Endothelial cell of umbilical vein (primary cell): ENCODE data around the gene RNF148. TPM values are rescaled to one million over a fixed set of nuclear protein-coding genes. Genes with fewer than 3 reads are reported as not detected.

Source experiments
- BruUV-seq: library from RNA; stranded (reverse); fragments of 400-500 nt; replicated peaks from 2 replicates; lab custom pipeline; 2021; lab: Mats Ljungman, UMichigan
- CTCF ChIA-PET: fragments of 300-600, 350-600 bp; sonication (Branson Sonifier 250); formaldehyde crosslinking; loops from one replicate; lab custom pipeline; 2021; ENCODE audit warnings: antibody characterized with exemption, inconsistent platforms; lab: Charles Lee
- POLR2A ChIA-PET: fragments of 300-600, 350-600 bp; sonication (Branson Sonifier 250); formaldehyde crosslinking; loops from one replicate; lab custom pipeline; 2021; ENCODE audit warnings: antibody characterized with exemption, inconsistent platforms; lab: Charles Lee
- DNase-seq: peaks from one replicate; pipeline ENCODE4 v3.0.0-alpha.2; 2011; ENCODE audit warnings: low read depth, low spot score
- FAIRE-seq: peaks from 2 replicates; lab custom pipeline; 2011; peaks lifted over from hg19 to GRCh38; lab: Jason Lieb, UNC
- H2AFZ ChIP-seq: 2 replicates; pipeline ENCODE4 v1.6.0; 2012; ENCODE audit warnings: low read depth, low read length, control low read depth, inconsistent platforms
- H3K27ac ChIP-seq: 2 replicates; pipeline ENCODE4 v1.5.1; 2011; ENCODE audit warnings: low read depth, mild to moderate bottlenecking, control low read depth, low read length, moderate library complexity; ENCODE audit not compliant: insufficient read depth
- H3K27me3 ChIP-seq, 2 experiments: 2 replicates each; pipeline versions ENCODE4 v1.6.0 to v1.6.1; 2011; ENCODE audit warnings: low read length in 2 of 2, mixed read lengths in 1 of 2; ENCODE audit not compliant: control insufficient read depth in 2 of 2, insufficient read depth in 2 of 2
- H3K36me3 ChIP-seq, 2 experiments: 2 replicates in 1 of 2; 3 replicates in 1 of 2; pipeline ENCODE4 v1.5.1; 2011; ENCODE audit warnings: low read length in 2 of 2, mild to moderate bottlenecking in 1 of 2, moderate library complexity in 1 of 2; ENCODE audit not compliant: control insufficient read depth in 2 of 2, insufficient read depth in 2 of 2; ENCODE audit errors: extremely low read depth in 1 of 2
- H3K4me1 ChIP-seq: 3 replicates; pipeline ENCODE4 v1.5.1; 2011; ENCODE audit warnings: mild to moderate bottlenecking, low read length; ENCODE audit not compliant: control insufficient read depth, insufficient read depth; ENCODE audit errors: extremely low read depth
- H3K4me2 ChIP-seq: 2 replicates; pipeline ENCODE4 v1.6.1; 2011; ENCODE audit warnings: low read length, control low read depth, mixed read lengths; ENCODE audit not compliant: insufficient read depth
- H3K4me3 ChIP-seq, 3 experiments: fragments of 200-600 bp in 1 of 3; sonication (generic), shearing (Covaris generic) in 1 of 3; replicated peaks in 1 of 3; 2 replicates each; pipeline ENCODE4 v1.5.1; 2011 to 2016; ENCODE audit warnings: control low read depth in 3 of 3, low read length in 3 of 3, mild to moderate bottlenecking in 2 of 3, inconsistent platforms in 1 of 3, low read depth in 1 of 3, moderate library complexity in 1 of 3; ENCODE audit not compliant: insufficient read depth in 1 of 3
- H3K79me2 ChIP-seq: 2 replicates; pipeline ENCODE4 v1.6.0; 2012; ENCODE audit warnings: low read length, inconsistent platforms; ENCODE audit not compliant: control insufficient read depth, insufficient read depth
- H3K9ac ChIP-seq: replicated peaks from 2 replicates; pipeline ENCODE3; 2011; ENCODE audit warnings: low read length, control low read depth; ENCODE audit not compliant: insufficient read depth; ENCODE audit errors: extremely low read depth
- H3K9me1 ChIP-seq: replicated peaks from 3 replicates; pipeline ENCODE4 v1.6.0; 2011; ENCODE audit warnings: mild to moderate bottlenecking, low read length; ENCODE audit not compliant: control insufficient read depth, insufficient read depth; ENCODE audit errors: extremely low read depth
- H3K9me3 ChIP-seq: replicated peaks from 2 replicates; pipeline ENCODE4 v1.5.1; 2012; ENCODE audit warnings: low read length, inconsistent platforms; ENCODE audit not compliant: control insufficient read depth, insufficient read depth
- H4K20me1 ChIP-seq: replicated peaks from 2 replicates; pipeline ENCODE3; 2011; ENCODE audit warnings: mild to moderate bottlenecking, low read length; ENCODE audit not compliant: control insufficient read depth, insufficient read depth; ENCODE audit errors: extremely low read depth
- FOS ChIP-seq: IDR thresholded peaks from 2 replicates; pipeline ENCODE4 v1.6.1; 2011; ENCODE audit warnings: mild to moderate bottlenecking, low read length, moderate library complexity, borderline replicate concordance; ENCODE audit not compliant: insufficient read depth
- GATA2 ChIP-seq: IDR thresholded peaks from 2 replicates; pipeline ENCODE4 v1.7.0; 2011; ENCODE audit warnings: low read depth, mild to moderate bottlenecking, moderate library complexity, mixed read lengths, low read length; ENCODE audit not compliant: insufficient read length, insufficient read depth
- JUN ChIP-seq: IDR thresholded peaks from 2 replicates; pipeline ENCODE4 v1.6.1; 2011; ENCODE audit warnings: borderline replicate concordance, low read depth; ENCODE audit not compliant: insufficient read length, insufficient read depth
- MYC ChIP-seq: IDR thresholded peaks from one replicate; pipeline ENCODE4 v1.6.1; 2011; ENCODE audit warnings: mild to moderate bottlenecking, low read depth, low read length
- dilution Hi-C: fragments of 300-500 bp; cut with MboI; formaldehyde crosslinking; loops from one replicate; pipeline ENCODE4 v1.15.0; 2019; ENCODE audit warnings: low sequenced_read_pairs; ENCODE audit not compliant: extremely low pct_ligation_motif_present
- intact Hi-C: fragments of 100-400 bp; cut with micrococcal nuclease; formaldehyde crosslinking; loops from one replicate; pipeline ENCODE4 v1.10.0; 2022
- polyA plus RNA-seq, 4 experiments: library from polyadenylated mRNA; depleted of rRNA in 3 of 4; stranded (reverse) in 3 of 4; unstranded in 1 of 4; fragments of >200 nt; gene quantifications; 2 replicates each; pipeline versions ENCODE4 v1.2.1 to v1.2.3, GENCODE V29; 2011 to 2012; ENCODE audit warnings: missing spikeins in 1 of 4
- small RNA-seq: library from RNA; depleted of rRNA; stranded (forward); fragments of <200 nt; gene quantifications from one replicate; pipeline ENCODE3, GENCODE V24; 2012; ENCODE audit warnings: low replicate concordance, low read depth; ENCODE audit not compliant: insufficient read depth, insufficient read length
- total RNA-seq: library from RNA; stranded (reverse); gene quantifications from 2 replicates; pipeline ENCODE4 v1.2.3, GENCODE V29; 2021

Gene RNF148
- total and polyA plus RNA-seq, 2 donors (not counting 3 experiments of a cell fraction or from before 2014, with no cell fraction given) = 0.12 to 0.95 TPM

DNA sequence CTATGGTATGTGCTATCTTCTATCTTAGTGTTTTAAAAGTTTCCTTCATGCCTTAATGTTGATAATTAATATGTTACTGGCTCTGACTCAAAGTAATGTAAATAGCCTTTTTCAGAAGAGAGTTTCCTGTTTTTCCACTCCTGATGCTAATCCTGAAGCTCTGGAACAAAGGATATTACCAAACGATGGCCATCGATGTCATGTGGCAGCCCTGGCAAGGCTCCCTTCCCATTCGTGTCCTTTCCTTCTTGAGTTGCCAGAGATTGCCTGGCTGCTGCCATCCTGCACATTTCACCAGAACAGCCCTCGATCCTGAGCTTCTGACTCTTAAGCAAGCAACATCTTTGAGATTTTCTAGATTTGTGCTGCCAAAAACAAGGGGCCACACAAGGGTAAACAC is 49.8 kb downstream of the RNF148 start:
- Histone ChIP-seq H2AFZ (peak overlapping the region; percentile 1), H3K4me2 (peak overlapping the region; percentile 44), H3K27me3 (no peaks in the 10 kb centered on the region), H3K9ac (no peak overlapping the region), H3K36me3 (no peaks in the 10 kb centered on the region), H3K9me3 (no peaks in the 10 kb centered on the region), H3K79me2 (no peaks in the 10 kb centered on the region), H3K9me1 (no peaks in the 10 kb centered on the region), H3K4me3 (no peak overlapping the region), H3K4me1 (peaks cover 13% of the 10 kb centered on the region), H4K20me1 (no peaks in the 10 kb centered on the region), H3K27ac (peak overlapping the region; percentile 29)
- TF ChIP-seq JUN (peak; percentile 25), GATA2 (peak; percentile 45), MYC (no peak), FOS (peak; percentile 12)
- DNase-seq (peak; percentile 95), FAIRE-seq (peak; percentile 91)
- no TSS peak for BruUV-seq
- dilution Hi-C loops (no loop called here), intact Hi-C loops (loop anchor here (10.0 kb wide), 1 partner anchor 232 kb away; the partner anchor contains the start of gene CADPS2)
- POLR2A ChIA-PET = no interaction called here
- CTCF ChIA-PET = interaction anchor here (0.9 to 1.5 kb wide), 7 partner anchors 8 to 151 kb away, joined by 3 to 6 read pairs (median 3); no protein-coding TSS in a partner anchor

Small RNAs within 50 kb of the gene (small RNA-seq; reads per million reads assigned to genes)
- not detected for gene AC006463.1

Other genes with a start within 250 kb of the RNF148 start
- 0.93 and 1.1 TPM in 2 replicates for gene RNF133, start 3.8 kb downstream of the RNF148 start, total RNA-seq
- gene RNF133, start 3.8 kb downstream of the RNF148 start, polyA plus RNA-seq = not detected in 2 replicates
- 20.0 and 22.6 TPM in 2 replicates for gene CADPS2, start 183.5 kb upstream of the RNF148 start, total RNA-seq
- 7.0 and 9.5 TPM in 2 replicates for gene CADPS2, start 183.5 kb upstream of the RNF148 start, polyA plus RNA-seq